ENCODE measurements around the gene SLC35F4.
A peak's percentile ranks its signal among the peaks of the same experiment; 100 is the strongest.

The SLC35F4 gene

DNA sequence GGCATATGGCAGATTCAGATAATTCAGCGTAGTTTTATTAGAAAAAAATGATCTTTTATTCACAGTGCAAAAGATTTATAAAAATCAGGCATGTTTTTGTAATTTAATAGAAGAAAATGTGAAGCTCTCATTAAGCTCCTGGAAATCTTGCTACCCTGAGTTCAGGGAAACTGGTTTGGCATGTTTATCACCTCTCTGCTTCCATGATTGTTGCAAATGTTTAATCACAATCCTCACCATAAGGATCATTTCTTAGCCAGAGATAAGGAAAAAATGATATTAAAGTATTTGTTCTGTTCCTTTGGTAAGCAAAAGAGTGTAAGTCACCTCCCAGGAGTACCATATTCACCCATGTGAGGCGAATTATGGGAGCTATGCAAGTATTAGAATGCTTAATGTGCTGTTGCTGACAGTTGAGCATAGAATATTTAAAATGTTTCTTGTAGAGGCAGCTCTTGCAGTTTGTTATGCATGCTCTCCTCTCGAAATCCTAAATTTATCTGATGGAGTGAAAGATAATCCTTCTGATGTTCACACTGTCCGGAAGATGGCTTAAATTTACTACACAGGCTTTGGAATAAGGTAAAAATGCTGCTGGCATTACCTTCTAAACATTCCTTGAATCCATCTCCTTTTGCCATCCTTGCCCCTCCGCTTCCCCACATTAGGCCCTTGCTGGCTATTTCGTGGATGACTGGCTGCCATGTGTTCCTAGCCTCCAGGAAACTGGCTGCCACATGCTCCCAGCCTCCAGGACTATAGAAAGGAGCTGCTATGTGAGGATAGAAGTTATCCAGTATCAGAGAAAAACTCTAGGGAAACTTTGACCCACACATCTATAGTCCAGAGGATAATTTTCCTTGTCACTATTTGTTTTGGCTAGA is 256.5 kb downstream of the SLC35F4 start:
- no peak for DNase-seq

GRCh38 chr14:57607086-57607485 is 258.8 kb downstream of the SLC35F4 start:
- DNase-seq: no peak

DNA sequence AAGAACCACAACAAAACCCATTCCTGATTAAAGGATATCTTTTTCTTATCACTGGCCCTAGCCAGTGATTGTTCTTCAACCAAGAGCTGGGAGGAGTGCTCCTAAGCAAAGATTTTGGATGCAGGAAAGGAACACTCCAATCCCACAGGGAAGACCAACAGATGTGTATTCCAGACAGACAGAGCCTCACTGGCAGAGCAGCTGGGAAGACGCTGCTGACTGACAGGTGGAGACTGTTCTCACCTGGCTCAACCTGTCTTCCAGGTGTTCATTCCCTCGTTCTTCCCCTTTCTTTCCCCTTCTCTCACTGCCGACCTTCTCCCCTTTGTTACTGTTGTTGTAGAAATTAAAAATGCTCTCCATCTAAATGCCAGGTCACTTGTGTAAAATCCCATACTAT is 282.5 kb downstream of the SLC35F4 start:
- DNase-seq: no peak

DNA sequence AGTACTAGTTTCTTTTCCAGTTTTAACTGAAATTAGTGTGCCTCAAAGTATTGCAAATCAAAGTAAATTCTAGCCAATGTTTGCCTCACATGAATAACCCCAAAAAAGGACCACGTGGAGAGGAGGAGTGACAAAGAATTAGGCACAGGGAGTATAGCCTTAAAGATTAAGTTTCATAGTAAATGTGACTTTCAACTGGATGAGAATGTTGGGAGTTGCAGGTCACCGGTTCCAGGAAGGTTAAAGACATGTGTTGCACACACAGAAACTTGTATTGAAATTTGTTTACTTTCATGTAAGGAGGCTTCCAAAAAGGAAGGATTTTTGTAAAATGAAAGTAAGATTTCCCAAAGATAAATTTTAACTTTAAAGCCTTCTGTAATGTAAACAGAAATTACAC is 283.1 kb downstream of the SLC35F4 start:
- DNase-seq: no peak

GRCh38 chr14:57578801-57579200 is 287.1 kb downstream of the SLC35F4 start:
- DNase-seq: peak; percentile 23

DNA sequence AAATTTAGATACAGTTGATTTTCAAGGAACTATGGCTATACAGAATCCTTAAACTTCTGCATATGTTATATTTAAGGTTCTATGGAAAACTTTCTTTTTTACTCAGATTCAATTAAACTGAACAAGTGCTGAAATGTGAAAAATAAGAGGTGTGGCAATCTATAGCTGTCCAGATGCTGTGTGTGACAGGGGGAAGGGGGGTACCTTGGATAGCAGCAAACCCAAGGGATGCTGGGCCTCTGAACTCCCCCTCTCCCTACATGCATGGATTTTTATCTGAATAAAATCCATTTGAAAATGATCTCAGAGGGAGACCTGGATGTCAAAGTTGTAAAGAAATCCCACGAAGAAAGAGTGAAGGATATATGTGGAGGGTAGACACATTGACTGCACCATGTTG is 289.4 kb downstream of the SLC35F4 start:
- DNase-seq: no peak

- no peak for DNase-seq
Measured at GRCh38 chr14:57575482-57575881, 290.4 kb downstream of the SLC35F4 start.

DNA sequence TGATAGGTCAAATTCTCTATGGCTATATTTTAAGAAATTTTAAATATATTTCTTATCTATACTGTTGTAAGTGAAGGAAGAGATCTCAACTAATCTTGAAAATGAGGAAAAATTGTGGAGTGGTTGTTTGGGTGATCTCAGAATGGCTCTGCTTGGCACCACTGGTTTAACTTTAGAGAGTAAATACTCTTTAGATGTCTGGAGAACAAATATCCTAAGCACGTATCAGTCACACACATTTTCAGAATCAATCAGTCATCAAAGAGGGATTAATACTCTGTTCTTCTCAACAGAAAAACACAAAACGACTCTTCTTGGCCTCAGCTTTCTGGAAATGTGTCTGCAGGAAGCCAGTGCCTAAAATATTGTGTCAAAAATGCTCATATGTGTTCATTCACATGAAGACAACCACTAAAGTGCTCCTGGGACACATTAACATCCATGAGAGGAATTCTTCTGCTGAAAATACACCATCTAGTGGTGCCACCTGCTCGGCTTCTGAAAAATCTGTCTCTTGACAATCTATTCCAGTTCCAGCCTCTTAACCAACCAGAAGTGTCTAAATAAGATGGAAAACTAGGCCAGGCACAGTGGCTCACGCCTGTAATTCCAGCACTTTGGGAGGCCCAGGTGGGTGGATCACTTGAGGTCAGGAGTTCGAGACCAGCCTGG is 291.1 kb downstream of the SLC35F4 start:
- DNase-seq: no peak

DNA sequence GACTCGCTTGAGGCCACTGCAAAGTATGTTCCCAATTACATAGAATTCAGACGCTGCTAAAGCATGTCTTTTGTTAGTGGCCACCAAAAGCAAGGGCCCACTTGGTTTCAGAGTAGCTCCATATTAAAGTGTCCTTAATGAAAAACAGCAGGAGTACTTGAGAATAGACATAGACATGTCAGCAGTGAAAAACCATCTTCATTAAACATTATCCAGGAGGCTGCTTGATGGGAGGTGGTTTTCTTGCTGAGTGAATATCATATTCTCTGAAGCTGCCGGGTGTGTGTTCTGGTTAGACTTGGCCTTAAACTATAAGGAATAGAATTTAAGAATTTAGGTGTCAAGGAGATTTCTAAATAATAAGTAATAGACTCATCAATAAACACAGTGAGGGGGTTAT is 292.7 kb downstream of the SLC35F4 start:
- DNase-seq: no peak

- no peak for DNase-seq
Measured at GRCh38 chr14:57568554-57568953, 297.3 kb downstream of the SLC35F4 start.

GRCh38 chr14:57567220-57567619 is 298.7 kb downstream of the SLC35F4 start:
- no peak for DNase-seq

DNA sequence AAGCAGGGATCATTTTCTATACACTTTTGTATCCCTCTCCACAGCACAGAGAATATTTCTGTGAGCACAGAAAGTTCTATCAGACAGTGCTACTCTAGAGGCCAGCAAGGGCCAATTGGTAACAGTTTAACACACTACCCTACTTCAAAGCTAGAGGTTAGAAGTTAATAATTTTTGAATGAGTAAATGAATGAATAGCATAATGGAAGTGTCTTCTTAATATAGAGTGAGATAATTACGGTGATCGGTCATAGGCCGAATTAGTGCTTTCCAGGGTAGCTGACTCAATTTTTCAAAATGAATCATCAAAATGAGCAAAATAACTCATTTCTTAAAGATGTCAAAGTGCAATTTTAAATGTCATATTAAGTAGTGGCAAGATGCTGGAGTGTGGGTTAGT is 305.2 kb downstream of the SLC35F4 start:
- no peak for DNase-seq

GRCh38 chr14:57559576-57559975 is 306.3 kb downstream of the SLC35F4 start:
- no peak for DNase-seq

DNA sequence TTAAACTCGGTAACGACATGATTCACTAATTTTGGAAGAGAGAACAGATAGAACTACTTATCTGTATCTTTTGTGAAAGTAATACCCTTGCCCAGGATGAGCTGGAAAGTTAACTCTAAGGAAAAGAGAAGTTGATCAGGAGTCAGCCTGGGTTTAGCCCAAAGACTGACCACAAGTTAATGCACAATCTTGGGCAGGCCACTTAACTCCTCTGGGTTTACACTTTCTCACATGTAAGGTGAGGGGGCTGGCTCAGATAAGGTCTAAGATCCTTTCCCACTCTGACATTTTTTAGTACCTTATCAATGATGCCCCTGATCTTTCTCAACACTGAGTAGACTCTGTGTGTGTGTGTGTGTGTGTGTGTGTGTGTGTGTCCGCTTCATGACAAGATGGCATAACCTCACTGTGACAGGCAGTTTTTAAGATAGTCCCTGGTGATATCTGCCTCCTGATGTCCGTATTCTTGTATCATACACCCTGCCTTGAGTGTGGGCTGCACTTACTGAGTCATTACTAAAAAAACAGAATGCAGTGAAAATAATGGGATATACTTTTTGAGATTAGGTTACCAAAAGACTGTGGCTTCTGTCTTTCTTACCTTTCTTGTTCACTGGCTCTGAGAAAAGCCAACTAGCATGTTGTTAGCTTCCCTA is 316.0 kb downstream of the SLC35F4 start:
- DNase-seq: no peak

- DNase-seq: no peak
Measured at GRCh38 chr14:57549016-57549564, 316.8 kb downstream of the SLC35F4 start.

- no peak for DNase-seq
Measured at GRCh38 chr14:57547131-57547530, 318.8 kb downstream of the SLC35F4 start.

DNA sequence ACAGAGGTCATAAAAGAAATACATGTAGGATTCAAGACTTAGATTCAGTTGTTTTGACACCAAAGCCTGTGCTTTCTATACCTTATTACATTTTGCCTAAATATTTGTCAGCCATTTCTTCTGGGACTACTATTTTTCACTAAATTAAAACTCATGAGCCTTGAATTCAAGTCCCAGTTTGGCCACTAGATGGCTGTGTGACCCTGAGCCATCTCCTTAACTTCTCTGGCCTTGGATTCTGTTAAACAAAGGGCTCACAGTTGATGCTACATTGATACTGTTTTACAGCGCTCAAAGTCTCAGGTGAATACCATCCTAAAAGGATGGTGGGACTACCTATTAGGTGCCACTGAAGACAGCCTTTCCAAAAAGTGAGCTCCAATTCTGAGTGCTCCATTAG is 332.7 kb downstream of the SLC35F4 start:
- peak; percentile 23 for DNase-seq

GRCh38 chr14:57530571-57530970 is 335.3 kb downstream of the SLC35F4 start:
- no peak for DNase-seq

DNA sequence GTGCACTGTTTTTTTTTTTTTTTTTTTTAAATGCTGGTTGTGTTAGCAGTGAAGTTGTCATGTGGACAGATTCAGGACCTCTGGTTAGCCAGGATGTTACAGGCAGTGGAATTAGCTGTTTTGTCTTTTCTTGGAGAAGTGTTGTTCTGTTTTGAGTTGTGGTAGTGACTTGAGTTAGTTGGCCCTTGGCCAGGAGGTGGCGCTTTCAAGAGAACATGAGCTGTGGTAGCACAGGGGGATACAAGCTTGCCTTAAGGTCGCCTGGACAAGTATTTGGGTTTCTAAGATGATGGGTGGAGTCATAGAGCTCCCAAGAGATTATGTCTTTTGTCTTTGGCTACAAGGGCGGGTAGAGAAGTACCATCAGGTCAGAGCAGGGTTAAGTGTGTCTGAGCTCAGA is 338.9 kb downstream of the SLC35F4 start:
- no peak for DNase-seq

- no peak for DNase-seq
Measured at GRCh38 chr14:57519043-57519442, 346.8 kb downstream of the SLC35F4 start.
